ENCODE measurements around the gene ABLIM3.

- TF ChIP-seq GATA2 (IDR thresholded peaks at IDR 0.05; ENCODE audit: low read depth, low read length) (no peak), GATA3 (IDR thresholded peaks at IDR 0.05; ENCODE audit: low read depth, low read length) (no peak)
These were observed 40.4 kb downstream of the ABLIM3 start for GRCh38 chr5:149181732-149182131.

All from SH-SY5Y (cell line).